ENCODE measurements around the gene GUK1.

The GUK1 gene

GRCh38 chr1:228136901-228137300, 3.2 kb upstream of the GUK1 start:
- no peak for DNase-seq

- no peak for DNase-seq
Measured at GRCh38 chr1:228139406-228139930, 611 bp upstream of the GUK1 start.

GRCh38 chr1:228140724-228141225, 696 bp downstream of the GUK1 start:
- no peak for DNase-seq

- no peak for DNase-seq
Measured at GRCh38 chr1:228141226-228142044, 1.4 kb downstream of the GUK1 start.

- DNase-seq, result no peak
Measured at GRCh38 chr1:228142155-228142691, 2.1 kb downstream of the GUK1 start.

GRCh38 chr1:228142701-228143136, 2.6 kb downstream of the GUK1 start:
- DNase-seq, result no peak

GRCh38 chr1:228143480-228144192, 3.6 kb downstream of the GUK1 start:
- no peak for DNase-seq

GRCh38 chr1:228144193-228144992, 4.3 kb downstream of the GUK1 start:
- no peak for DNase-seq

- no peak for DNase-seq
Measured at GRCh38 chr1:228144993-228145343, 4.9 kb downstream of the GUK1 start.

GRCh38 chr1:228145463-228146416, 5.7 kb downstream of the GUK1 start:
- DNase-seq, result no peak

GRCh38 chr1:228146417-228147150, 6.5 kb downstream of the GUK1 start:
- no peak for DNase-seq

- DNase-seq, result no peak
Measured at GRCh38 chr1:228147151-228147693, 7.1 kb downstream of the GUK1 start.

- no peak for DNase-seq
Measured at GRCh38 chr1:228147768-228148167, 7.7 kb downstream of the GUK1 start.

- no peak for DNase-seq
Measured at GRCh38 chr1:228148196-228148861, 8.2 kb downstream of the GUK1 start.

GRCh38 chr1:228148935-228149405, 8.9 kb downstream of the GUK1 start:
- no peak for DNase-seq

GRCh38 chr1:228149406-228150119, 9.5 kb downstream of the GUK1 start, which contains the start of gene GJC2:
Gene GJC2, plus strand, starts transcription at chr1:228149930. Its CDS starts 7,829 bp downstream, at chr1:228157759.
- DNase-seq, result no peak

GRCh38 chr1:228150120-228150460, 10.0 kb downstream of the GUK1 start:
- DNase-seq, result no peak

- no peak for DNase-seq
Measured at GRCh38 chr1:228150461-228151179, 10.5 kb downstream of the GUK1 start.

All from NCI-H510A treated with DMSO at 0.1 percent for 48 hours (cell line).